WTC11 (cell line): ENCODE measurements around the gene NDUFA3. TPM values are rescaled to one million over a fixed set of nuclear protein-coding genes. Genes with fewer than 3 reads are reported as not detected.

Experiments
- ATAC-seq: fragments of 200-7000 bp; cut with Tn5 transposase; 2 replicates; pipeline ENCODE4 v1.10.0; 2021; ENCODE audit warnings: mild to moderate bottlenecking, moderate library complexity
- CTCF ChIA-PET: fragments of 300-600 bp; sonication (Branson Sonifier 250); formaldehyde crosslinking; loops from one replicate; lab custom pipeline; 2021; ENCODE audit warnings: antibody characterized with exemption; lab: Charles Lee
- POLR2A ChIA-PET: fragments of 350-600 bp; sonication (Branson Sonifier 250); formaldehyde crosslinking; loops from one replicate; lab custom pipeline; 2021; ENCODE audit warnings: antibody characterized with exemption; lab: Charles Lee
- DNase-seq: peaks from one replicate; pipeline ENCODE4 v3.0.0; 2021; ENCODE audit warnings: low spot score
- H3K27ac Mint-ChIP-seq: 2 replicates; pipeline ENCODE4 v1.8.0; 2021; ENCODE audit warnings: mixed read lengths
- H3K27me3 Mint-ChIP-seq: 2 replicates; pipeline ENCODE4 v1.8.0; 2021; ENCODE audit warnings: low read depth, mild to moderate bottlenecking, moderate library complexity, mixed read lengths
- H3K36me3 Mint-ChIP-seq: 2 replicates; pipeline ENCODE4 v1.8.0; 2021; ENCODE audit warnings: mixed read lengths
- H3K4me1 Mint-ChIP-seq: 2 replicates; pipeline ENCODE4 v1.8.0; 2022; ENCODE audit warnings: mixed read lengths
- H3K4me3 Mint-ChIP-seq: 2 replicates; pipeline ENCODE4 v1.8.0; 2021; ENCODE audit warnings: mild to moderate bottlenecking, moderate library complexity, mixed read lengths
- H3K9me3 Mint-ChIP-seq: 2 replicates; pipeline ENCODE4 v1.8.0; 2021; ENCODE audit warnings: mixed read lengths
- ETV6 ChIP-seq: sonication (generic); formaldehyde crosslinking; IDR thresholded peaks from 2 replicates; pipeline ENCODE4 v1.8.1; 2022; ENCODE audit warnings: mild to moderate bottlenecking, missing genetic modification reagents
- GRHL2 ChIP-seq: fragments of 250-450 bp; sonication (Bioruptor Pico); IDR thresholded peaks from 2 replicates; pipeline ENCODE4 v1.8.0; 2022; ENCODE audit warnings: mild to moderate bottlenecking, moderate library complexity; ENCODE audit not compliant: insufficient replicate concordance, severe bottlenecking
- KAT7 ChIP-seq: sonication (generic); formaldehyde crosslinking; IDR thresholded peaks from 2 replicates; pipeline ENCODE4 v1.8.1; 2023; ENCODE audit warnings: missing genetic modification reagents, mild to moderate bottlenecking, borderline replicate concordance
- RELA ChIP-seq: sonication (generic); formaldehyde crosslinking; IDR thresholded peaks from 2 replicates; pipeline ENCODE4 v1.8.1; 2022; ENCODE audit warnings: missing genetic modification reagents, mild to moderate bottlenecking, borderline replicate concordance
- RORB ChIP-seq: fragments of 250-450 bp; sonication (Bioruptor Pico); IDR thresholded peaks from 2 replicates; pipeline ENCODE4 v1.9.0; 2021; ENCODE audit warnings: mild to moderate bottlenecking
- ZNF232 ChIP-seq: sonication (generic); formaldehyde crosslinking; IDR thresholded peaks from 2 replicates; pipeline ENCODE4 v1.8.0; 2022; ENCODE audit warnings: mild to moderate bottlenecking, missing genetic modification reagents
- ZNF671 ChIP-seq: fragments of 250-450 bp; sonication (Bioruptor Pico); IDR thresholded peaks from 2 replicates; pipeline ENCODE4 v1.8.0; 2021; ENCODE audit warnings: mild to moderate bottlenecking
- total RNA-seq: library from RNA; stranded (reverse); gene quantifications from 3 replicates; pipeline ENCODE4 v1.2.3, GENCODE V29; 2021
- TF ChIP-seq, protein P1 (sequence below): fragments of 250-450 bp; sonication (Bioruptor Pico); IDR thresholded peaks from 2 replicates; pipeline ENCODE4 v1.9.0; 2021; ENCODE audit warnings: mild to moderate bottlenecking
- TF ChIP-seq, protein P2 (sequence below): fragments of 250-450 bp; sonication (Bioruptor Pico); conservative IDR thresholded peaks from 2 replicates; pipeline ENCODE4 v1.9.0; 2021; ENCODE audit warnings: mild to moderate bottlenecking
- TF ChIP-seq, protein P3 (sequence below): sonication (generic); formaldehyde crosslinking; IDR thresholded peaks from 2 replicates; pipeline ENCODE4 v1.8.0; 2023; ENCODE audit warnings: missing genetic modification reagents, mild to moderate bottlenecking, borderline replicate concordance
- TF ChIP-seq, protein P4 (sequence below): fragments of 250-450 bp; sonication (Bioruptor Pico); IDR thresholded peaks from 2 replicates; pipeline ENCODE4 v1.9.0; 2021; ENCODE audit warnings: moderate library complexity, mild to moderate bottlenecking, inconsistent platforms, borderline replicate concordance
- TF ChIP-seq, protein P5 (sequence below): sonication (generic); formaldehyde crosslinking; IDR thresholded peaks from 2 replicates; pipeline ENCODE4 v1.8.1; 2022; ENCODE audit warnings: missing genetic modification reagents, borderline replicate concordance
- TF ChIP-seq, protein P6 (sequence below): fragments of 200-600 bp; IDR thresholded peaks from 2 replicates; pipeline ENCODE4 v1.8.0; 2022; ENCODE audit warnings: antibody characterized with exemption
- TF ChIP-seq, protein P7 (sequence below): sonication (generic); formaldehyde crosslinking; IDR thresholded peaks from 2 replicates; pipeline ENCODE4 v1.8.0; 2022; ENCODE audit warnings: missing genetic modification reagents
- TF ChIP-seq, protein P8 (sequence below): sonication (generic); formaldehyde crosslinking; IDR thresholded peaks from 2 replicates; pipeline ENCODE4 v1.8.0; 2022; ENCODE audit warnings: mild to moderate bottlenecking, missing genetic modification reagents

The NDUFA3 gene
- total RNA-seq, 1 experiment from 2014 or later = 181 TPM

DNA sequence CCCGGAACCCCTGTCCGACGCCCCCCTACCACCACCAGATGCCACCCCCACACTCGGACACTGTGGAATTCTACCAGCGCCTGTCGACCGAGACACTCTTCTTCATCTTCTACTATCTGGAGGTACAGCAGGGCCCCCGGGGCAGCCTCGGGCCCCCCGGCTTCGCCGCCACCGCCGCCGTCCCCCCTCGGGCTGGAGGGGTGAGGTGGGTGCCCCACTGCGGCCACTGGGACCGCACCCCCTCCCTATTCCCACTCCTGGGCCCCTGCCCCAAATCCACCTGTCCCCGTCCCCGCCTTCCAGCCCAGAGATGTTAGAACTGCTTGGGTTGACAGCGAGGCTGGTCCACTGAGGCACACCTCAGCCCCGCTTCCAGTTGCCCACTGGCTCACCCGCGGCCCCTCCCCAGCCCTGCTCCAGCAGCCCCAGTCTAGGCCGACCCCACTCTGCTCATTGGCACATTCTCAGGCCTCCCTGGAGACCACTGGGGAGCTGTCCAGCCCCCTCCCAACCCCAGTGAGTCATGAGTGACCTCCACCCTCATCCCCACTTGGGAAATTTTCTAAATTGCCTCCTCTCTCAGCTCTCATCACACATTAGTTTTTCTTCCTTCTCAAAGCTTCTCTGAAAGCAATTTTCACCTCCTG, 50.3 kb downstream of the NDUFA3 start (continued):
- TF ChIP-seq, protein P1, sequence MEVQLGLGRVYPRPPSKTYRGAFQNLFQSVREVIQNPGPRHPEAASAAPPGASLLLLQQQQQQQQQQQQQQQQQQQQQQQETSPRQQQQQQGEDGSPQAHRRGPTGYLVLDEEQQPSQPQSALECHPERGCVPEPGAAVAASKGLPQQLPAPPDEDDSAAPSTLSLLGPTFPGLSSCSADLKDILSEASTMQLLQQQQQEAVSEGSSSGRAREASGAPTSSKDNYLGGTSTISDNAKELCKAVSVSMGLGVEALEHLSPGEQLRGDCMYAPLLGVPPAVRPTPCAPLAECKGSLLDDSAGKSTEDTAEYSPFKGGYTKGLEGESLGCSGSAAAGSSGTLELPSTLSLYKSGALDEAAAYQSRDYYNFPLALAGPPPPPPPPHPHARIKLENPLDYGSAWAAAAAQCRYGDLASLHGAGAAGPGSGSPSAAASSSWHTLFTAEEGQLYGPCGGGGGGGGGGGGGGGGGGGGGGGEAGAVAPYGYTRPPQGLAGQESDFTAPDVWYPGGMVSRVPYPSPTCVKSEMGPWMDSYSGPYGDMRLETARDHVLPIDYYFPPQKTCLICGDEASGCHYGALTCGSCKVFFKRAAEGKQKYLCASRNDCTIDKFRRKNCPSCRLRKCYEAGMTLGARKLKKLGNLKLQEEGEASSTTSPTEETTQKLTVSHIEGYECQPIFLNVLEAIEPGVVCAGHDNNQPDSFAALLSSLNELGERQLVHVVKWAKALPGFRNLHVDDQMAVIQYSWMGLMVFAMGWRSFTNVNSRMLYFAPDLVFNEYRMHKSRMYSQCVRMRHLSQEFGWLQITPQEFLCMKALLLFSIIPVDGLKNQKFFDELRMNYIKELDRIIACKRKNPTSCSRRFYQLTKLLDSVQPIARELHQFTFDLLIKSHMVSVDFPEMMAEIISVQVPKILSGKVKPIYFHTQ = no peak
- TF ChIP-seq ETV6 (CRISPR knock-in tag) (no peak), ZNF671 (CRISPR knock-in tag) (no peak)

DNA sequence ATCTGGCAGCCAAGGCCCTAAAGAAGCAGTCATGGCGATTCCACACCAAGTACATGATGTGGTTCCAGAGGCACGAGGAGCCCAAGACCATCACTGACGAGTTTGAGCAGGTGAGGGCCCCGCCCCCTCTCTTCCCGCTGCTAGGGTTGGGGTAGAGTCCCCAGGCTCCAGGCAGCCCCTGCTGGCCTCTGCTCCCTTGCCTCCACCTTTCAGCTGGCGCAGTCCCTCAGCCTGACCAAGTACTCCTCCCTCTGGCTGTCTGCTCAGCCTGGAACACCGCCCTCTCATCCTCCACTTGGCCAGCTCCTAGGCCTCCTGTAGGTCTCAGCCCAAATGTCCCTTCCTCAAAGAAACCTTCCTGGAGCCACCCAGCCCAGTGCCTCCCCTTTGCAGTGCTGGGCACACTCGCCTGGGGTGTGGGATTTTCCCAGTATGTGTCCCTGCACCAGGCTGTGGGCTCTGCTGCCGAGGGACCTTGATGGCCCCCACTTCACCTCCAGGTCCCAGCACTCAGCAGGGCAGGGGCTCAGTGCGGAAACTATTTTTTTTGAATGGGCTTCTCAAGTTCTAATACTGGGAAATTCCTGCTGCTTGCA, 51.2 kb downstream of the NDUFA3 start:
- peaks cover 65% of the 10 kb centered on the region for H3K36me3 Mint-ChIP-seq
- no peak; the same call in 1 of the 2 replicates for ATAC-seq
- 0 out of 2 replicates have a peak, but pooled peaks cover 5% of the 10 kb centered on the region for H3K4me1 Mint-ChIP-seq
- no peak overlapping the region; the same call in 1 of the 2 replicates for H3K27ac Mint-ChIP-seq
- CTCF ChIA-PET = no interaction called here
- H3K4me3 Mint-ChIP-seq = no peak overlapping the region
- H3K9me3 Mint-ChIP-seq = no peaks in the 10 kb centered on the region
- POLR2A ChIA-PET = no interaction called here
- no peak for DNase-seq
- no peaks in the 10 kb centered on the region for H3K27me3 Mint-ChIP-seq
- TF ChIP-seq, protein P2, sequence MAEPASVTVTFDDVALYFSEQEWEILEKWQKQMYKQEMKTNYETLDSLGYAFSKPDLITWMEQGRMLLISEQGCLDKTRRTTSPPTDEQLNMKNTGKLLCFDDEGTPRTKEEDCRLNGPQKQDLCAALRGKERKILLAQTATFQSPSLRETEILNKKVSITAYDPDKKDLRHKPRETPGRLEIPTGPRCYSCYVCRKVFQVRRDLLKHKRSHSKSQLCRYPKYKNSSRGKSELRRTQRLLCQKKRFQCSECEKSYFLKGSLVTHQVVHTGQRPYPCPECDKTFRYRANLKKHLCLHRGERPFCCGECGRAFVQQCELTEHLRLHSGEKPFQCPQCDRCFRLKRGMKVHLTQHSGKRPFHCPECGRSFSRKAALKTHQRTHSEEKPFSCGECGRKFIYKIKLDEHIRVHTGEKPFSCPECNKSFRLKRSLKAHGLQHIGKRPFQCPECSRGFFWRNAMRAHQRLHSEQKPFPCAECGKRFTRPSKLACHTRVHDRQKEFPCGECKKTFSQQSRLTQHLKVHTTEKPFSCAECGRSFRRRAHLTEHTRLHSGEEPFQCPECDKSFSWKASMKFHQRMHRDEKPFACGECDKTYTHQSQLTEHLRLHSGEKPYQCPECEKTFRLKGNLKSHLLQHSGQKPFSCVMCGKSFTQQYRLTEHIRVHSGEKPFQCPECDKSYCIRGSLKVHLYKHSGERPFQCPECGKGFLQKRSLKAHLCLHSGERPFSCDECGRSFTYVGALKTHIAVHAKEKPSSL = no peak
- TF ChIP-seq RELA (CRISPR knock-in tag) (no peak), GRHL2 (CRISPR knock-in tag) (no peak), ZNF232 (no peak), KAT7 (CRISPR knock-in tag) (no peak), RORB (CRISPR knock-in tag) (no peak)
- TF ChIP-seq, protein P3, sequence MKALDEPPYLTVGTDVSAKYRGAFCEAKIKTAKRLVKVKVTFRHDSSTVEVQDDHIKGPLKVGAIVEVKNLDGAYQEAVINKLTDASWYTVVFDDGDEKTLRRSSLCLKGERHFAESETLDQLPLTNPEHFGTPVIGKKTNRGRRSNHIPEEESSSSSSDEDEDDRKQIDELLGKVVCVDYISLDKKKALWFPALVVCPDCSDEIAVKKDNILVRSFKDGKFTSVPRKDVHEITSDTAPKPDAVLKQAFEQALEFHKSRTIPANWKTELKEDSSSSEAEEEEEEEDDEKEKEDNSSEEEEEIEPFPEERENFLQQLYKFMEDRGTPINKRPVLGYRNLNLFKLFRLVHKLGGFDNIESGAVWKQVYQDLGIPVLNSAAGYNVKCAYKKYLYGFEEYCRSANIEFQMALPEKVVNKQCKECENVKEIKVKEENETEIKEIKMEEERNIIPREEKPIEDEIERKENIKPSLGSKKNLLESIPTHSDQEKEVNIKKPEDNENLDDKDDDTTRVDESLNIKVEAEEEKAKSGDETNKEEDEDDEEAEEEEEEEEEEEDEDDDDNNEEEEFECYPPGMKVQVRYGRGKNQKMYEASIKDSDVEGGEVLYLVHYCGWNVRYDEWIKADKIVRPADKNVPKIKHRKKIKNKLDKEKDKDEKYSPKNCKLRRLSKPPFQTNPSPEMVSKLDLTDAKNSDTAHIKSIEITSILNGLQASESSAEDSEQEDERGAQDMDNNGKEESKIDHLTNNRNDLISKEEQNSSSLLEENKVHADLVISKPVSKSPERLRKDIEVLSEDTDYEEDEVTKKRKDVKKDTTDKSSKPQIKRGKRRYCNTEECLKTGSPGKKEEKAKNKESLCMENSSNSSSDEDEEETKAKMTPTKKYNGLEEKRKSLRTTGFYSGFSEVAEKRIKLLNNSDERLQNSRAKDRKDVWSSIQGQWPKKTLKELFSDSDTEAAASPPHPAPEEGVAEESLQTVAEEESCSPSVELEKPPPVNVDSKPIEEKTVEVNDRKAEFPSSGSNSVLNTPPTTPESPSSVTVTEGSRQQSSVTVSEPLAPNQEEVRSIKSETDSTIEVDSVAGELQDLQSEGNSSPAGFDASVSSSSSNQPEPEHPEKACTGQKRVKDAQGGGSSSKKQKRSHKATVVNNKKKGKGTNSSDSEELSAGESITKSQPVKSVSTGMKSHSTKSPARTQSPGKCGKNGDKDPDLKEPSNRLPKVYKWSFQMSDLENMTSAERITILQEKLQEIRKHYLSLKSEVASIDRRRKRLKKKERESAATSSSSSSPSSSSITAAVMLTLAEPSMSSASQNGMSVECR (CRISPR knock-in tag) = no peak
- TF ChIP-seq, protein P4, sequence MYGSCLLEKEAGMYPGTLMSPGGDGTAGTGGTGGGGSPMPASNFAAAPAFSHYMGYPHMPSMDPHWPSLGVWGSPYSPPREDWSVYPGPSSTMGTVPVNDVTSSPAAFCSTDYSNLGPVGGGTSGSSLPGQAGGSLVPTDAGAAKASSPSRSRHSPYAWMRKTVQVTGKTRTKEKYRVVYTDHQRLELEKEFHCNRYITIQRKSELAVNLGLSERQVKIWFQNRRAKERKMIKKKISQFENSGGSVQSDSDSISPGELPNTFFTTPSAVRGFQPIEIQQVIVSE (CRISPR knock-in tag) = no peak
- TF ChIP-seq, protein P5, sequence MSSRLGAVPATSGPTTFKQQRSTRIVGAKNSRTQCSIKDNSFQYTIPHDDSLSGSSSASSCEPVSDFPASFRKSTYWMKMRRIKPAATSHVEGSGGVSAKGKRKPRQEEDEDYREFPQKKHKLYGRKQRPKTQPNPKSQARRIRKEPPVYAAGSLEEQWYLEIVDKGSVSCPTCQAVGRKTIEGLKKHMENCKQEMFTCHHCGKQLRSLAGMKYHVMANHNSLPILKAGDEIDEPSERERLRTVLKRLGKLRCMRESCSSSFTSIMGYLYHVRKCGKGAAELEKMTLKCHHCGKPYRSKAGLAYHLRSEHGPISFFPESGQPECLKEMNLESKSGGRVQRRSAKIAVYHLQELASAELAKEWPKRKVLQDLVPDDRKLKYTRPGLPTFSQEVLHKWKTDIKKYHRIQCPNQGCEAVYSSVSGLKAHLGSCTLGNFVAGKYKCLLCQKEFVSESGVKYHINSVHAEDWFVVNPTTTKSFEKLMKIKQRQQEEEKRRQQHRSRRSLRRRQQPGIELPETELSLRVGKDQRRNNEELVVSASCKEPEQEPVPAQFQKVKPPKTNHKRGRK = no peak
- TF ChIP-seq, protein P6, sequence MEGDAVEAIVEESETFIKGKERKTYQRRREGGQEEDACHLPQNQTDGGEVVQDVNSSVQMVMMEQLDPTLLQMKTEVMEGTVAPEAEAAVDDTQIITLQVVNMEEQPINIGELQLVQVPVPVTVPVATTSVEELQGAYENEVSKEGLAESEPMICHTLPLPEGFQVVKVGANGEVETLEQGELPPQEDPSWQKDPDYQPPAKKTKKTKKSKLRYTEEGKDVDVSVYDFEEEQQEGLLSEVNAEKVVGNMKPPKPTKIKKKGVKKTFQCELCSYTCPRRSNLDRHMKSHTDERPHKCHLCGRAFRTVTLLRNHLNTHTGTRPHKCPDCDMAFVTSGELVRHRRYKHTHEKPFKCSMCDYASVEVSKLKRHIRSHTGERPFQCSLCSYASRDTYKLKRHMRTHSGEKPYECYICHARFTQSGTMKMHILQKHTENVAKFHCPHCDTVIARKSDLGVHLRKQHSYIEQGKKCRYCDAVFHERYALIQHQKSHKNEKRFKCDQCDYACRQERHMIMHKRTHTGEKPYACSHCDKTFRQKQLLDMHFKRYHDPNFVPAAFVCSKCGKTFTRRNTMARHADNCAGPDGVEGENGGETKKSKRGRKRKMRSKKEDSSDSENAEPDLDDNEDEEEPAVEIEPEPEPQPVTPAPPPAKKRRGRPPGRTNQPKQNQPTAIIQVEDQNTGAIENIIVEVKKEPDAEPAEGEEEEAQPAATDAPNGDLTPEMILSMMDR = no peak
- TF ChIP-seq, protein P7, sequence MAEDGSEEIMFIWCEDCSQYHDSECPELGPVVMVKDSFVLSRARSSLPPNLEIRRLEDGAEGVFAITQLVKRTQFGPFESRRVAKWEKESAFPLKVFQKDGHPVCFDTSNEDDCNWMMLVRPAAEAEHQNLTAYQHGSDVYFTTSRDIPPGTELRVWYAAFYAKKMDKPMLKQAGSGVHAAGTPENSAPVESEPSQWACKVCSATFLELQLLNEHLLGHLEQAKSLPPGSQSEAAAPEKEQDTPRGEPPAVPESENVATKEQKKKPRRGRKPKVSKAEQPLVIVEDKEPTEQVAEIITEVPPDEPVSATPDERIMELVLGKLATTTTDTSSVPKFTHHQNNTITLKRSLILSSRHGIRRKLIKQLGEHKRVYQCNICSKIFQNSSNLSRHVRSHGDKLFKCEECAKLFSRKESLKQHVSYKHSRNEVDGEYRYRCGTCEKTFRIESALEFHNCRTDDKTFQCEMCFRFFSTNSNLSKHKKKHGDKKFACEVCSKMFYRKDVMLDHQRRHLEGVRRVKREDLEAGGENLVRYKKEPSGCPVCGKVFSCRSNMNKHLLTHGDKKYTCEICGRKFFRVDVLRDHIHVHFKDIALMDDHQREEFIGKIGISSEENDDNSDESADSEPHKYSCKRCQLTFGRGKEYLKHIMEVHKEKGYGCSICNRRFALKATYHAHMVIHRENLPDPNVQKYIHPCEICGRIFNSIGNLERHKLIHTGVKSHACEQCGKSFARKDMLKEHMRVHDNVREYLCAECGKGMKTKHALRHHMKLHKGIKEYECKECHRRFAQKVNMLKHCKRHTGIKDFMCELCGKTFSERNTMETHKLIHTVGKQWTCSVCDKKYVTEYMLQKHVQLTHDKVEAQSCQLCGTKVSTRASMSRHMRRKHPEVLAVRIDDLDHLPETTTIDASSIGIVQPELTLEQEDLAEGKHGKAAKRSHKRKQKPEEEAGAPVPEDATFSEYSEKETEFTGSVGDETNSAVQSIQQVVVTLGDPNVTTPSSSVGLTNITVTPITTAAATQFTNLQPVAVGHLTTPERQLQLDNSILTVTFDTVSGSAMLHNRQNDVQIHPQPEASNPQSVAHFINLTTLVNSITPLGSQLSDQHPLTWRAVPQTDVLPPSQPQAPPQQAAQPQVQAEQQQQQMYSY (CRISPR knock-in tag) = no peak
- TF ChIP-seq, protein P8, sequence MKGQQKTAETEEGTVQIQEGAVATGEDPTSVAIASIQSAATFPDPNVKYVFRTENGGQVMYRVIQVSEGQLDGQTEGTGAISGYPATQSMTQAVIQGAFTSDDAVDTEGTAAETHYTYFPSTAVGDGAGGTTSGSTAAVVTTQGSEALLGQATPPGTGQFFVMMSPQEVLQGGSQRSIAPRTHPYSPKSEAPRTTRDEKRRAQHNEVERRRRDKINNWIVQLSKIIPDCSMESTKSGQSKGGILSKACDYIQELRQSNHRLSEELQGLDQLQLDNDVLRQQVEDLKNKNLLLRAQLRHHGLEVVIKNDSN (CRISPR knock-in tag) = no peak
